Prostate gland (tissue), 2 donors: ENCODE measurements around the gene PTBP3. TPM values are rescaled to one million over a fixed set of nuclear protein-coding genes. Genes with fewer than 3 reads are reported as not detected.

Experiments used
- DNase-seq: peaks from one replicate; pipeline ENCODE4 v3.0.0-alpha.2; 2019; ENCODE audit warnings: low spot score
- H3K27ac ChIP-seq, 2 donors: fragments of 200-600 bp; sonication (generic); 2 replicates each; pipeline ENCODE4 v1.5.1; 2017 to 2019
- H3K27me3 ChIP-seq: fragments of 200-600 bp; sonication (generic); replicated peaks from 2 replicates; pipeline ENCODE4 v1.5.1; 2019; ENCODE audit not compliant: insufficient read depth
- H3K36me3 ChIP-seq, 2 donors: fragments of 200-600 bp; sonication (generic); 1 replicate in 1 of 2; 2 replicates in 1 of 2; pipeline versions ENCODE4 v1.5.1 to v1.8.1; 2017 to 2019
- H3K4me1 ChIP-seq: fragments of 200-600 bp; sonication (generic); replicated peaks from 2 replicates; pipeline ENCODE4 v1.5.1; 2019
- H3K4me3 ChIP-seq, 2 donors: fragments of 200-600 bp; sonication (generic); 2 replicates each; pipeline ENCODE4 v1.5.1; 2017 to 2019
- H3K9me3 ChIP-seq: fragments of 200-600 bp; sonication (generic); 2 replicates; pipeline ENCODE4 v1.5.1; 2017
- CTCF ChIP-seq, 4 experiments: fragments of 200-600 bp in 2 of 4; fragments of 450-650 bp in 2 of 4; sonication (generic) in 2 of 4; IDR thresholded peaks; 1 replicate in 3 of 4; 2 replicates in 1 of 4; pipeline ENCODE4 v1.5.1; 2016 to 2019; ENCODE audit warnings: antibody characterized with exemption in 4 of 4, mild to moderate bottlenecking in 2 of 4, moderate library complexity in 2 of 4
- POLR2A ChIP-seq: fragments of 450-650 bp; IDR thresholded peaks from one replicate; pipeline ENCODE4 v1.6.1; 2016; ENCODE audit warnings: antibody characterized with exemption, mild to moderate bottlenecking
- POLR2AphosphoS5 ChIP-seq: sonication (generic); formaldehyde crosslinking; IDR thresholded peaks from one replicate; pipeline ENCODE4 v1.6.1; 2017; ENCODE audit warnings: antibody characterized with exemption
- WGBS: methylation state at CpG from one replicate; pipeline ENCODE4 v1.1.5; 2018; 5-methylcytosine and 5-hydroxymethylcytosine counted together
- intact Hi-C: fragments of 100-400 bp; cut with DNase I; formaldehyde crosslinking; loops from one replicate; pipeline ENCODE4 v1.14.2; 2022
- total RNA-seq, 2 donors: library from RNA; depleted of rRNA; stranded (reverse); fragments of >200 nt; gene quantifications; one replicate each; pipeline ENCODE4 v1.1.0, GENCODE V29; 2016

The PTBP3 gene
- total RNA-seq, 2 donors from 2014 or later, result 56.6 to 140 TPM

GRCh38 chr9:112310826-112311225 lies 22.6 kb downstream of the PTBP3 start:
- 80% methylated on average over 4 of the region's 4 CpGs for WGBS
- DNase-seq, result no peak
- H3K4me3 ChIP-seq, result no peak overlapping the region
- no peaks in the 10 kb centered on the region for H3K36me3 ChIP-seq
- TF ChIP-seq CTCF (IDR thresholded peaks at IDR 0.05), result no peak
- TF ChIP-seq POLR2A, result no peak
- TF ChIP-seq POLR2AphosphoS5, result no peak
- H3K27ac ChIP-seq, result no peak overlapping the region
- H3K4me1 ChIP-seq, result no peaks in the 10 kb centered on the region
- intact Hi-C loops, result no loop called here
- no peaks in the 10 kb centered on the region for H3K27me3 ChIP-seq
- H3K9me3 ChIP-seq, result no peaks in the 10 kb centered on the region

GRCh38 chr9:112308588-112308987 lies 24.8 kb downstream of the PTBP3 start:
- Histone ChIP-seq H3K36me3 (no peaks in the 10 kb centered on the region), H3K4me1 (no peaks in the 10 kb centered on the region), H3K4me3 (no peak overlapping the region), H3K27ac (no peak overlapping the region), H3K27me3 (no peaks in the 10 kb centered on the region), H3K9me3 (no peaks in the 10 kb centered on the region)
- WGBS, result 54% methylated on average over 5 of the region's 5 CpGs
- DNase-seq, result no peak
- no peak for TF ChIP-seq CTCF (IDR thresholded peaks at IDR 0.05)
- no peak for TF ChIP-seq POLR2A
- TF ChIP-seq POLR2AphosphoS5, result no peak
- intact Hi-C loops, result no loop called here

GRCh38 chr9:112301420-112301819 lies 32.0 kb downstream of the PTBP3 start:
- Histone ChIP-seq H3K27ac (no peak overlapping the region), H3K4me3 (no peak overlapping the region), H3K4me1 (no peaks in the 10 kb centered on the region), H3K27me3 (no peaks in the 10 kb centered on the region), H3K9me3 (no peaks in the 10 kb centered on the region), H3K36me3 (no peaks in the 10 kb centered on the region)
- no peak for DNase-seq
- TF ChIP-seq CTCF (IDR thresholded peaks at IDR 0.05) (no peak), POLR2A (no peak)
- intact Hi-C loops, result no loop called here

- H3K9me3 ChIP-seq, result no peaks in the 10 kb centered on the region
- no peaks in the 10 kb centered on the region for H3K4me1 ChIP-seq
- intact Hi-C loops, result no loop called here
- no peaks in the 10 kb centered on the region for H3K36me3 ChIP-seq
- no peak overlapping the region for H3K4me3 ChIP-seq
- no peak overlapping the region for H3K27ac ChIP-seq
- TF ChIP-seq CTCF (IDR thresholded peaks at IDR 0.05) (no peak), POLR2AphosphoS5 (peak; percentile 15)
- no peaks in the 10 kb centered on the region for H3K27me3 ChIP-seq
- no peak for DNase-seq
Observed at GRCh38 chr9:112299514-112299913, 33.9 kb downstream of the PTBP3 start.

GRCh38 chr9:112296929-112297328 lies 36.5 kb downstream of the PTBP3 start:
- H3K9me3 ChIP-seq, result no peaks in the 10 kb centered on the region
- no peaks in the 10 kb centered on the region for H3K4me1 ChIP-seq
- no peak for DNase-seq
- no peak for TF ChIP-seq CTCF (IDR thresholded peaks at IDR 0.05)
- TF ChIP-seq POLR2AphosphoS5, result no peak
- no peak for TF ChIP-seq POLR2A
- 97% methylated on average over 9 of the region's 9 CpGs for WGBS
- H3K36me3 ChIP-seq, result no peaks in the 10 kb centered on the region
- H3K4me3 ChIP-seq, result no peak overlapping the region
- H3K27ac ChIP-seq, result no peak overlapping the region
- H3K27me3 ChIP-seq, result no peaks in the 10 kb centered on the region
- intact Hi-C loops, result no loop called here
